ENCODE results near the gene MAGEA3. TPM values are rescaled to one million over a fixed set of nuclear protein-coding genes. Genes with fewer than 3 reads are reported as not detected.

MAGEA3 gene
- polyA plus RNA-seq, 3 donors = not detected

DNA sequence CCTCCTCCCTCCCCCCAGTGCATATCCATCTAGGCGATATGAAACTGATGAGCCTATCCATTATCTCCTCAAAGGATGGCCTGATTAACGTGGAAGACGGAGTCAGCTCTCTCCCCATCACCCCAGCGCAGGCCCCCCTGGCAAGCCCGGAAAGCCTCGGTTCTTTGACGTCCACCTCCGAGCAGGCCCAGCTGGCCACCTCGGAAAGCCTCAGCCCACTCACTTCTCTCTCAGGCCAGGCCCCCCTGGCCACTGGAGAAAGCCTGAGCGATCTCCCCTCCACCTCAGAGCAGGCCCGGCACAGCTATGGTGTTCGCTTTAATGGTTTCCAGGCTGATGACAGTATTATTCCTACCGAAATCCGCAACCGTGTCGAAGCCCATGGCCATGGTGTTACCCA is 46.1 kb upstream of the MAGEA3 start:
- H3K27me3 ChIP-seq (ENCODE audit: control insufficient read depth in 2 of 2, insufficient read depth in 2 of 2, low read length in 2 of 2) = no peaks in the 10 kb centered on the region
- no peaks in the 10 kb centered on the region for H3K9me3 ChIP-seq (replicated peaks in 1 of 2; ENCODE audit: control insufficient read depth in 1 of 2, insufficient read depth in 1 of 2, low read length in 2 of 2)
- no peak overlapping the region for H2AFZ ChIP-seq (ENCODE audit: insufficient read depth, low read depth, low read length, poor library complexity, severe bottlenecking)
- WGBS (ENCODE audit: insufficient coverage) = 95% methylated on average over 9 of the region's 16 CpGs
- Mint-ChIP-seq H3K9me3 (peaks cover 0 to 4% (median 0%) of the 10 kb centered on the region in 7 donors), H3K27me3 (ENCODE audit: low read depth in 3 of 3) (peaks cover 2 to 8% (median 4%) of the 10 kb centered on the region in 3 donors), H3K4me1 (no peaks in the 10 kb centered on the region), H3K36me3 (no peaks in the 10 kb centered on the region), H3K27ac (no peak overlapping the region), H3K4me3 (no peak overlapping the region)
- H3K36me3 ChIP-seq (replicated peaks in 1 of 2; ENCODE audit: control insufficient read depth in 1 of 2, insufficient read depth in 2 of 2, low read length in 2 of 2) = no peaks in the 10 kb centered on the region
- DNase-seq = no peak
- H3K4me1 ChIP-seq (ENCODE audit: control insufficient read depth in 1 of 2, insufficient read depth in 2 of 2, low read length in 2 of 2) = no peaks in the 10 kb centered on the region
- no peak overlapping the region for H3K27ac ChIP-seq (ENCODE audit: low read depth in 1 of 2, low read length in 2 of 2)
- intact Hi-C loops (cut with micrococcal nuclease) = no loop called here
- H3K4me3 ChIP-seq (replicated peaks in 1 of 3; ENCODE audit: low read depth in 2 of 3, low read length in 3 of 3) = no peak overlapping the region
- no peak overlapping the region for H3K9ac ChIP-seq (ENCODE audit: insufficient read depth, low read length, poor library complexity, severe bottlenecking)
- no peaks in the 10 kb centered on the region for H4K20me1 ChIP-seq (ENCODE audit: insufficient read depth, low read length)
- H3K79me2 ChIP-seq (ENCODE audit: insufficient read depth, low read length) = no peaks in the 10 kb centered on the region
- TF ChIP-seq, protein P1, sequence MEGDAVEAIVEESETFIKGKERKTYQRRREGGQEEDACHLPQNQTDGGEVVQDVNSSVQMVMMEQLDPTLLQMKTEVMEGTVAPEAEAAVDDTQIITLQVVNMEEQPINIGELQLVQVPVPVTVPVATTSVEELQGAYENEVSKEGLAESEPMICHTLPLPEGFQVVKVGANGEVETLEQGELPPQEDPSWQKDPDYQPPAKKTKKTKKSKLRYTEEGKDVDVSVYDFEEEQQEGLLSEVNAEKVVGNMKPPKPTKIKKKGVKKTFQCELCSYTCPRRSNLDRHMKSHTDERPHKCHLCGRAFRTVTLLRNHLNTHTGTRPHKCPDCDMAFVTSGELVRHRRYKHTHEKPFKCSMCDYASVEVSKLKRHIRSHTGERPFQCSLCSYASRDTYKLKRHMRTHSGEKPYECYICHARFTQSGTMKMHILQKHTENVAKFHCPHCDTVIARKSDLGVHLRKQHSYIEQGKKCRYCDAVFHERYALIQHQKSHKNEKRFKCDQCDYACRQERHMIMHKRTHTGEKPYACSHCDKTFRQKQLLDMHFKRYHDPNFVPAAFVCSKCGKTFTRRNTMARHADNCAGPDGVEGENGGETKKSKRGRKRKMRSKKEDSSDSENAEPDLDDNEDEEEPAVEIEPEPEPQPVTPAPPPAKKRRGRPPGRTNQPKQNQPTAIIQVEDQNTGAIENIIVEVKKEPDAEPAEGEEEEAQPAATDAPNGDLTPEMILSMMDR (IDR thresholded peaks at IDR 0.05) = no peak
- no peak overlapping the region for H3K4me2 ChIP-seq (replicated peaks; ENCODE audit: extremely low read depth, low read length, poor library complexity, severe bottlenecking)

DNA sequence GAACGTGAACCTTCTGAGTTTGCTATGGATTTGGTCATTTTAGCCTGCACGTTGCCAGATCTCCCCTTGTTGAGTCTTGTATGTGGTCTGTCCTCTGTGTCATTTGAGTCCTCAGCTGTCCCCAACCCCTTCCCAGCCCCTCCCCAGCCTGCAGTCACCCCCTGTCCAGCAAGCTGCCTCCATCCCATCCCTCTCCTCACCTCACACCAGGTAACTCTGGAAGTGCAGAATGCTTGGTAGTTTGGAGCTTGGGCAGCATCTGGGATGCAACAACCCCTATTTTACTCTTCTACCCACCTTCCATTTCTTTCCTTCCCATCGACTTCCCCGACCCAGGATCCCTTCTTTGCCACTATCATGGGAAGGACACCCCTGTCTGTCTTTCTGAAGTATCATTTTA is 42.5 kb upstream of the MAGEA3 start:
- DNase-seq = no peak
- H3K27me3 Mint-ChIP-seq (ENCODE audit: low read depth in 3 of 3) = peaks cover 1 to 3% (median 2%) of the 10 kb centered on the region in 3 donors
- no peak overlapping the region for H2AFZ ChIP-seq (ENCODE audit: insufficient read depth, low read depth, low read length, poor library complexity, severe bottlenecking)
- no peaks in the 10 kb centered on the region for H3K4me1 Mint-ChIP-seq
- no peak overlapping the region for H3K4me3 ChIP-seq (replicated peaks in 1 of 3; ENCODE audit: low read depth in 2 of 3, low read length in 3 of 3)
- peaks cover 0 to 4% (median 0%) of the 10 kb centered on the region in 7 donors for H3K9me3 Mint-ChIP-seq
- H3K79me2 ChIP-seq (ENCODE audit: insufficient read depth, low read length) = no peaks in the 10 kb centered on the region
- no peak overlapping the region for H3K27ac ChIP-seq (ENCODE audit: low read depth in 1 of 2, low read length in 2 of 2)
- no peaks in the 10 kb centered on the region for H3K27me3 ChIP-seq (ENCODE audit: control insufficient read depth in 2 of 2, insufficient read depth in 2 of 2, low read length in 2 of 2)
- H4K20me1 ChIP-seq (ENCODE audit: insufficient read depth, low read length) = no peaks in the 10 kb centered on the region
- no CpG with 5 or more reads among the region's 4 CpGs for WGBS (ENCODE audit: insufficient coverage)
- TF ChIP-seq, protein P1 (IDR thresholded peaks at IDR 0.05) = no peak
- H3K4me2 ChIP-seq (replicated peaks; ENCODE audit: extremely low read depth, low read length, poor library complexity, severe bottlenecking) = no peak overlapping the region
- H3K36me3 ChIP-seq (replicated peaks in 1 of 2; ENCODE audit: control insufficient read depth in 1 of 2, insufficient read depth in 2 of 2, low read length in 2 of 2) = no peaks in the 10 kb centered on the region
- no peaks in the 10 kb centered on the region for H3K36me3 Mint-ChIP-seq
- no peaks in the 10 kb centered on the region for H3K4me1 ChIP-seq (ENCODE audit: control insufficient read depth in 1 of 2, insufficient read depth in 2 of 2, low read length in 2 of 2)
- intact Hi-C loops (cut with micrococcal nuclease) = no loop called here
- no peak overlapping the region for H3K9ac ChIP-seq (ENCODE audit: insufficient read depth, low read length, poor library complexity, severe bottlenecking)
- no peak overlapping the region for H3K4me3 Mint-ChIP-seq
- no peak overlapping the region for H3K27ac Mint-ChIP-seq
- H3K9me3 ChIP-seq (replicated peaks in 1 of 2; ENCODE audit: control insufficient read depth in 1 of 2, insufficient read depth in 1 of 2, low read length in 2 of 2) = no peaks in the 10 kb centered on the region

All from CD14-positive monocyte (primary cell).